GM12874 (cell line): ENCODE results near the gene UBXN2A.

ENCODE experiments used
- TF ChIP-seq, protein P1 (sequence below): IDR thresholded peaks from 2 replicates; pipeline ENCODE4 v1.5.1; 2011; ENCODE audit warnings: low read depth, mild to moderate bottlenecking, control low read depth, low read length, moderate library complexity; ENCODE audit not compliant: insufficient read depth

UBXN2A gene

DNA sequence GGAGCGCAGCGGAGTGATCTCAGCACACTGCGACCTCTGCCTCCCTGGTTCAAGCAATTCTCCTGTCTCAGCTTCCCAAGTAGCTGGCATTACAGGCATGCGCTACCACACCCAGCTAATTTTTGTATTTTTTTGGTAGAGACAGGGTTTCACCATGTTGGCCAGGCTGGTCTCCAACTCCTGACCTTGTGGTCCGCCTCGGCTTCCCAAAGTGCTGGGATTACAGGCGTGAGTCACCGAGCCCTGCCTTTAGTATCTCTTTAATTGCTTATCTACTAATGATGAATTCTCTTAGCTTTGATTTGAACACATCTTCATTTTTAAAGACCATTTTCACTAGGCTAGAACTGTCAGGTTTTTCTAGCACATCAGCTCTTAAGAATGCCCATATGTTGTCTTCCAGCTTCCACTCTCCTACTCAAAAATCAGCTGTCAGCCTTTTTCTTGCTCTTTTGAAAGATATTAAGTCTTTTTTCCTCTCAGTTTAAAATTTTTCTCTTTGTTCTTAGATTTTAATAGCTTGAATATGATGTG, 53.5 kb downstream of the UBXN2A start:
- TF ChIP-seq, protein P1, sequence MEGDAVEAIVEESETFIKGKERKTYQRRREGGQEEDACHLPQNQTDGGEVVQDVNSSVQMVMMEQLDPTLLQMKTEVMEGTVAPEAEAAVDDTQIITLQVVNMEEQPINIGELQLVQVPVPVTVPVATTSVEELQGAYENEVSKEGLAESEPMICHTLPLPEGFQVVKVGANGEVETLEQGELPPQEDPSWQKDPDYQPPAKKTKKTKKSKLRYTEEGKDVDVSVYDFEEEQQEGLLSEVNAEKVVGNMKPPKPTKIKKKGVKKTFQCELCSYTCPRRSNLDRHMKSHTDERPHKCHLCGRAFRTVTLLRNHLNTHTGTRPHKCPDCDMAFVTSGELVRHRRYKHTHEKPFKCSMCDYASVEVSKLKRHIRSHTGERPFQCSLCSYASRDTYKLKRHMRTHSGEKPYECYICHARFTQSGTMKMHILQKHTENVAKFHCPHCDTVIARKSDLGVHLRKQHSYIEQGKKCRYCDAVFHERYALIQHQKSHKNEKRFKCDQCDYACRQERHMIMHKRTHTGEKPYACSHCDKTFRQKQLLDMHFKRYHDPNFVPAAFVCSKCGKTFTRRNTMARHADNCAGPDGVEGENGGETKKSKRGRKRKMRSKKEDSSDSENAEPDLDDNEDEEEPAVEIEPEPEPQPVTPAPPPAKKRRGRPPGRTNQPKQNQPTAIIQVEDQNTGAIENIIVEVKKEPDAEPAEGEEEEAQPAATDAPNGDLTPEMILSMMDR = no peak

DNA sequence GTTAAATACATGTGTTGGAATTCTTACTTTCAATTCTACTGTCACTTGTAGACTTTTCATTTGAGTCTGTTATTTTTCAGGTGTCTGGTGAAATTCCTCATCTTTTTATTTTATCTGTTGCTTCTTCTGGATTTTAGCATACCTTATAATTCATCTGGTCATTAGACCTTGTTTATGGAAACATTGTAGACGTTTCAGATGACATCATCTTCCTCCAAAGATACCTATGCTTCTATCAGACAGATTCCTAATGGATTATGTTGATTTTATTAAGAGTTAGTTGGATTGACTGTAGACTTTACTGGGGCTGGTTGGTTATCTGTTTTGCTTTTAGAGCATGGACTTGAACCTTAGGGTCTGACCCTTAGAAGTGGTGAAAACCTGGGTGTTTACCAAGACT, 54.3 kb downstream of the UBXN2A start:
- TF ChIP-seq, protein P1 = no peak

DNA sequence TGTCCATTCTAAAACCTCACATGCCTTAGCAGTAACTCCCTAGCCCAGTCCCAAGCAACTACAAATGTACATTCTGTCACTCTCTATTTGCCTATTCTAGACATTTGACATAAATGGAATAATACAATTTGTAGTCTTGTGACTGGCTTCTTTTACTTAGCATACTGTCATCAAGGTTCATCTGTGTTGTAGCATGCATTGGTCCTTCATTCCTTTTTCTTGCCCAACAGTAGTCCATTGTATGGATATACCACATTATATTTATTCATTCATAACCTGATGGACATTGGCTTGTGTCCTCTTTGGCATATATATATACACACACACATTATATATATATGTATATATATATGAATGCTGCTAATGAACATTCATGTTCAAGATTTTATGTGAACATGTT, 67.4 kb downstream of the UBXN2A start:
- TF ChIP-seq, protein P1 = no peak

DNA sequence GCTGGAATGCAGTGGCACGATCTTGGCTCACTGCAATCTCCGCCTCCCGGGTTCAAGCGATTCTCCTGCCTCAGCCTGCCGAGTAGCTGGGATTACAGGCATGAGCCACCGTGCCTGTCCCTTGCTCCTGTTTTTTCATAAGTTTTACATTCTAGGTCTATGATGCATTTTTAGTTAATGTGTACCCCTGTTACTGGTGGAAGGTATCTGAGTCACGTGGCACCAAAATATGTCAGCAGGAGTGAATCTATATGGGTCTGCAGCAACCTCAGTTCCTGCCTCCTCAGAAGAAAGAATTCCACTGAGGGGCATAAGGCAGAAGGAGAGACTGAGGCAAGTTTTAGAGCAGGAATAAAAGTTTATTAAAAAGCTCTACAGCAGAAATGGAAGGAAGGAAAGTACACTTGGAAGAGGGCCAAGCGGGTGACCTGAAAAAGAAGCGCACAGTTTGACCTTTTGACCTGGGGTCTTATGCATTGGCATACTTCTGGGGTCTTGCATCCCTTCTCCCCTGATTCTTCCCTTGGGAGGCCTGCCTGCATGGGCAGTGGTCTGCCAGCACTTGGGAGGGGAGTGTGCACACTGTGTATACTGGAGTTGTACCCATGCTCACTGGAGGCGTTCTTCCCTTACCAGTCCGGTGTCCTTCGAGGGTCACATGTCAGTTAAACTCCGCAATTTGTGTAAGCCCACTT, 68.6 kb downstream of the UBXN2A start:
- TF ChIP-seq, protein P1 = no peak

DNA sequence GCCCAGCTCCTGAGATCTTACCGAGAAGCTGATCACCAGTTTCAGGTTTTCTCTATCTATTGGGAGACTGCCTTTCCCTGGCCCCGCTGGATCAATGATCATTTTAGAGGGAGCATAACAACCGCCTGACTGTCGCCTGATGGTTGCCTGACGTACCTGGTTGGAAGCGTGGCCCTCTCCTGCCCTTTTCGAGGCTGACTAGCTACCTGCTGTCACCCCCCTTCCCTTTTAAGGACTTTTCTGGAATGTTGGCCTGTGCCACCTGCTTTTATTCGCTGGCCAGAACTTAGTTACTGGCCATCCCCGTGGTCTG, 69.1 kb downstream of the UBXN2A start:
- TF ChIP-seq, protein P1 = no peak

DNA sequence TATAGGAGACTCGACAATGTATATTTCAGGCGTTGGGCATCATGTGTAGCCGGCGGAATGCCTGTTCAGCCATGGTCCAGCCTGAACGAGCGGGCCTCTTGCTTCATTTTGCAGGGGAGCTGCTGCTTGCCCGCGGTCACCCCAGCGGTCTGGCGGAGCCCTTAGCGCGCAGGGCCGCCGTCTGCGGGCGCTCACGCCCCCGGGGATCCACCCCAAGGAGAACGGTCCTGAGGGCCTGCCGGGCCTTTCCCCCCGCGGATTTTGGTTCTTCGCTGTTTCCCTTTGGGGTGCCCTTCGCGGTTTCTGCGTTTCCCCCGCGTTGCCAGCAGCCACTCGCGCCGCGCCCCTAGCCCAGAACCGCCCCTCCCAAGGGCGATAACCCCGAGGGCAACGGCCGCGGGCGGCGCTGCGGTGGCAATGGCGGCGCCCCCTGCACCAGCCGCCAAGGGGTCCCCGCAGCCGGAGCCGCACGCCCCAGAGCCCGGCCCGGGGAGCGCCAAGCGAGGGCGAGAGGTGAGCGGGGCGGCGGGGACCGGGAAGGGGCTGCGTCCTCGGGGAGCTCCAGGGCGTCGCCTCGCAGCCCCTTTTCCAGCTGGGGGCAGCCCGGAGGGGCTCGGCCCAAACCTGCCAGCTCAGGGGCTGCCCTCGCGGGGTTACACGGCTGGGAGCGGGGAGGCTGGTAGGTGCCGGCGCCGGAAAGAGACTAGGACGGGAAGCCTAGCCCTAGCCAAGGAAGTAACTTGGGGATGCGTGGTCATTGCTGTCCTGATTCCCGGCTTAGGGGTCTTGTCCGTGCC, 69.6 kb downstream of the UBXN2A start, which contains the start of gene MFSD2B:
Gene MFSD2B (plus strand): TSS at position 406 of the 797 bp plus-strand sequence. CDS start 12 bp downstream, at position 418.
- TF ChIP-seq, protein P1 = no peak

DNA sequence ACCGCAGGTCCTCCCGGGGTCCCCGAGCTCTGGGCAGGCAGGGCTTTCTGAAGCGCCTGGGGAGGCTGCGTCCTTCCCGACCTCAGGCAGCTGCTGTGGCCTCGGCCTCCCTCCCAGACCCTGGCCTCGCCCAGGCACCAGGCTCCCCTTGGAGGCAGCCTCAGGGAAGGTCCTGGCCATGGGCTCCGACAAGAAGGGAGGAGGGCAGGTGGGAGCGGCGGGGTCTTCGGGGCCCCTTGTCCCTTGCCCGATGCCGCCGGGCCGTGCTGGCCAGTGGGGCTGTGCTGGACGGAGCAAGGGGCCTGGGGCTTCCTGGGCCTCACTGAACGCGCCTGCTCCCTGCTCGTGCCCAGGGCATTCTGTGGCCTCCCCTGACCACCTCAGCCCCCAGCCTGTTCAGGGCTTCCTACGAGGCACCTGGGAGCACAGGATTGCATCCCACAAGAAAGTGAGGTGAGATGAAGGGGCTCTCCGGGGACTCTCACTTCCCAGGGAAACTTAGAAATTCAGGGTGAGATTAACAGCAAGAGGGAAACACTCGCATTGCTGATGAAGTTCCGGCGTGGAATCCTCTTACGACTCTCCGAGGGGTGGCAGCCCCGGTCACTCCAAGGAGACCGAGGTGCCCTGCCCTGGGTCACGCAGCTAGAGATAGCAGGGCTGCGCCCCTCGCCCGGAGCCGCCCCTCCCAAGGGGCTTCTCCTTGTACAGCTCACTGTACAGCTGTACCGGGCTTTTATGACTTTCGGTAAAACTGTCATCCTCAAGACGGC, 70.4 kb downstream of the UBXN2A start:
- TF ChIP-seq, protein P1 = no peak
